Activated B cell treated with CpG ODN at 0.5 μM for 24 hours (primary cell): ENCODE data around the gene PTEN. TPM values are rescaled to one million over a fixed set of nuclear protein-coding genes. Genes with fewer than 3 reads are reported as not detected.

Source experiments
- ATAC-seq: fragments of 200-7000 bp; cut with Tn5 transposase; one replicate; pipeline ENCODE4 v1.10.0; 2021; ENCODE audit warnings: low read depth, mild to moderate bottlenecking, moderate library complexity
- CTCF ChIA-PET: fragments of 350-600 bp; sonication (Branson Sonifier 250); formaldehyde crosslinking; loops from one replicate; lab custom pipeline; 2021; ENCODE audit warnings: antibody characterized with exemption; lab: Charles Lee
- POLR2A ChIA-PET: fragments of 350-600 bp; sonication (Branson Sonifier 250); formaldehyde crosslinking; loops from one replicate; lab custom pipeline; 2021; ENCODE audit warnings: antibody characterized with exemption; lab: Charles Lee
- DNase-seq: peaks from one replicate; pipeline ENCODE4 v3.0.0; 2022
- H3K27ac Mint-ChIP-seq: one replicate; pipeline ENCODE4 v1.8.0; 2020; ENCODE audit warnings: mixed read lengths
- H3K27me3 Mint-ChIP-seq: one replicate; pipeline ENCODE4 v1.8.0; 2021; ENCODE audit warnings: mixed read lengths
- H3K36me3 Mint-ChIP-seq: one replicate; pipeline ENCODE4 v1.8.0; 2021; ENCODE audit warnings: low read depth, mixed read lengths
- H3K4me1 Mint-ChIP-seq: one replicate; pipeline ENCODE4 v1.8.0; 2021; ENCODE audit warnings: mixed read lengths
- H3K4me3 Mint-ChIP-seq: one replicate; pipeline ENCODE4 v1.8.0; 2020; ENCODE audit warnings: mild to moderate bottlenecking, mixed read lengths
- H3K9me3 Mint-ChIP-seq: one replicate; pipeline ENCODE4 v1.8.0; 2020; ENCODE audit warnings: mixed read lengths
- intact Hi-C: fragments of 100-400 bp; cut with micrococcal nuclease; formaldehyde crosslinking; loops from one replicate; pipeline ENCODE4 v1.15.1; 2024
- total RNA-seq: library from RNA; stranded (reverse); gene quantifications from 2 replicates; pipeline ENCODE4 v1.2.3, GENCODE V29; 2022
- TF ChIP-seq, protein P1 (sequence below): fragments of 200-600 bp; IDR thresholded peaks from one replicate; pipeline ENCODE4 v1.8.0; 2022; ENCODE audit warnings: antibody characterized with exemption, mild to moderate bottlenecking

Gene PTEN
- total RNA-seq, 1 donor from 2014 or later: 227 TPM

DNA sequence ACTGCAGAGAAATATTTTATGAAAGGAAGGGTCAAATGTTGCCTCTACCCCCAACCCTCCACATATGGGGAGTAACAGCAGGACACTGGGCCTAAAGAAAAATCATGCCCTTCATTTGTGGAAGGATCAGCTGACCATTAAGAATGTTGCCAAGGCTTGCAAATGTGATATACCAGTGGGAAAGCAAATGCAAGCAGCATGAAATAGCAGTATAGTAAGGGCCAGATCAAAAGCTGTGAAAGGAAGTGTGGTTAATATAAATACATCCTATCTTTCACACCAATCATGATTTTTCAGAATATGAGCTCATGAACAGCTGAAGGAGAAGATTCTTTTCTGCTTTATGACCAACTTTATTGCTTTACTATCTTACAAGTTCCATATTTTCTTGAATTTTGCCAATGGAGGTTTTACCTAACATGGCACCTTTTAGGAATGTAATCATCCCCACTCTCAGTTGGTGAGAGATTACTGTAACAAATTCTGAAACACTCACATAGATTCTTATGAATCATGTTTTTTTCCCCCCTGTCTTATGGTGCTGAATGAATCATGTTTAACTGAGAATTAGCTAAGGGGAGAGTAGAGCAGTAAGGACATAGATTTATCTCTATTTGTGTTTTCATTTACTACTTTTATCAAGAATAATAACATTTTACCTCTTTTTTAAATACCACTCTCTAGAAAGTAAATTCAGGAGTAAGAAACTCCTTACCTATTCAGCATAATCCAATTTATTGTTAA, 33.3 kb upstream of the PTEN start:
- no peaks in the 10 kb centered on the region for H3K36me3 Mint-ChIP-seq
- intact Hi-C loops: no loop called here
- TF ChIP-seq, protein P1, sequence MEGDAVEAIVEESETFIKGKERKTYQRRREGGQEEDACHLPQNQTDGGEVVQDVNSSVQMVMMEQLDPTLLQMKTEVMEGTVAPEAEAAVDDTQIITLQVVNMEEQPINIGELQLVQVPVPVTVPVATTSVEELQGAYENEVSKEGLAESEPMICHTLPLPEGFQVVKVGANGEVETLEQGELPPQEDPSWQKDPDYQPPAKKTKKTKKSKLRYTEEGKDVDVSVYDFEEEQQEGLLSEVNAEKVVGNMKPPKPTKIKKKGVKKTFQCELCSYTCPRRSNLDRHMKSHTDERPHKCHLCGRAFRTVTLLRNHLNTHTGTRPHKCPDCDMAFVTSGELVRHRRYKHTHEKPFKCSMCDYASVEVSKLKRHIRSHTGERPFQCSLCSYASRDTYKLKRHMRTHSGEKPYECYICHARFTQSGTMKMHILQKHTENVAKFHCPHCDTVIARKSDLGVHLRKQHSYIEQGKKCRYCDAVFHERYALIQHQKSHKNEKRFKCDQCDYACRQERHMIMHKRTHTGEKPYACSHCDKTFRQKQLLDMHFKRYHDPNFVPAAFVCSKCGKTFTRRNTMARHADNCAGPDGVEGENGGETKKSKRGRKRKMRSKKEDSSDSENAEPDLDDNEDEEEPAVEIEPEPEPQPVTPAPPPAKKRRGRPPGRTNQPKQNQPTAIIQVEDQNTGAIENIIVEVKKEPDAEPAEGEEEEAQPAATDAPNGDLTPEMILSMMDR: no peak
- H3K9me3 Mint-ChIP-seq: no peaks in the 10 kb centered on the region
- H3K27me3 Mint-ChIP-seq: no peaks in the 10 kb centered on the region
- H3K4me1 Mint-ChIP-seq: no peaks in the 10 kb centered on the region
- POLR2A ChIA-PET: no interaction called here
- DNase-seq: no peak
- no peak for ATAC-seq
- no peak overlapping the region for H3K4me3 Mint-ChIP-seq
- CTCF ChIA-PET: no interaction called here
- no peak overlapping the region for H3K27ac Mint-ChIP-seq

DNA sequence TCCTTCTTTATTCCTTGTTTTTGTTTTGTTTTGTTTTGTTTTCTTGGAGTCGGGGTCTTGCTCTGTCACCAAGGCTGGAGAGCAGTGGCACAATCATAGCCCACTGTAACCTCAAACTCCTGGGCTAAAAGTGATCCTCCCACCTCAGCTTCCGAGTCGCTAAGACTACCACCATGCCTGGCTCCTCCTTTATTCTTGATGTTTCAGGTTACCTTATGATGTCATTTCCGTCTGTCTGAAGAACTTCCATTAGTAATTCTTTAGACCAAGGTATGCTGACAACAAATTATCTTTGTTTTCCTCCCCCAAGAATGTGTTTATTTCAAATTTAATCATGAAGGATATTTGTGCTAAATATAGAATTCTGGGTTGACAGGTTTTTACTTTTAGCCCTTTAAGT, 27.3 kb upstream of the PTEN start:
- peaks cover 1% of the 10 kb centered on the region for H3K27me3 Mint-ChIP-seq
- TF ChIP-seq, protein P1: no peak
- no peak overlapping the region for H3K4me3 Mint-ChIP-seq
- no peaks in the 10 kb centered on the region for H3K9me3 Mint-ChIP-seq
- ATAC-seq: no peak
- peaks cover 9% of the 10 kb centered on the region for H3K4me1 Mint-ChIP-seq
- H3K27ac Mint-ChIP-seq: no peak overlapping the region
- no peak for DNase-seq
- no peaks in the 10 kb centered on the region for H3K36me3 Mint-ChIP-seq
- ChIA-PET POLR2A (no interaction called here), CTCF (no interaction called here)
- intact Hi-C loops: no loop called here

DNA sequence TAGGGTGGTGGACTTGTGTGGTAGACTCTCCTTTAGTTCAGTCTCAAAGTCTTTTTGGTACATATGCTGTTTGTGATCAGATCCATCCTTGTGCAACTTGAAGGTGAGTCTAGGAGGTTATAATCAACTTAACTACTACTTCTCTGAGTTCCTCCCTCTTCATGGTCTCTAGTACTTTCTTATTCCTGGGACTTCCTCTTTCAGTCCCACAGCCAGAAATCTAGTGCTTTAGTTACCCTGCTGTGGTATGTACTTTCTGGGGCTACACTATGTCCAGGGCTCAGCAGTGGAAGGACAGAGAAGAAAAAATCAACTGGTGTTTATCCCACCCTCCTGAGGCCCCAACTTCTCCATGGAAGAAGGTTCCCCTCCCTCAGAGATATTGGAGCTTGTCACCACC, 26.0 kb upstream of the PTEN start:
- ATAC-seq (peak; percentile 52), DNase-seq (no peak)
- intact Hi-C loops: no loop called here
- H3K36me3 Mint-ChIP-seq: no peaks in the 10 kb centered on the region
- POLR2A ChIA-PET: no interaction called here
- peaks cover 9% of the 10 kb centered on the region for H3K4me1 Mint-ChIP-seq
- no peak overlapping the region for H3K4me3 Mint-ChIP-seq
- H3K9me3 Mint-ChIP-seq: no peaks in the 10 kb centered on the region
- no peak overlapping the region for H3K27ac Mint-ChIP-seq
- H3K27me3 Mint-ChIP-seq: peaks cover 1% of the 10 kb centered on the region
- TF ChIP-seq, protein P1: no peak
- CTCF ChIA-PET: no interaction called here

DNA sequence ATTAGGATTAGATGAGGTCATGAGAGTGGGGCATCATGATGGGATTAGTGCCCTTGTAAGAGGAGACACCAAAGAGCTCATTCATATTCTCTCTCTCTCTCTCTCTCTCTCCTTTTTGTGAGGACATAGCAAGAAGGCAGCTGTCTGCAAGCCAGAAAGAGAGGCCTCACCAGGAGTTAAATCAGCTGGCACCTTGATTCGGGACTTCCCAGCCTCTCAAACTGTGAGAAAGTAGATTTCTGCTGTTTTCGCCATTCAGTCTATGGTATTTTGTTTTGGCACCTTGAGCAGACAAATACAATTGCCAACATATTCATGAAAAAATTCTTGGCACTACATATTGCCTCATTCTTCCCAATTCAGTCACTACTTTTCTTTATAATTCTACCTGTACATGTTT, 24.8 kb upstream of the PTEN start:
- DNase-seq: no peak
- H3K9me3 Mint-ChIP-seq: no peaks in the 10 kb centered on the region
- H3K36me3 Mint-ChIP-seq: no peaks in the 10 kb centered on the region
- TF ChIP-seq, protein P1: no peak
- no peak overlapping the region for H3K27ac Mint-ChIP-seq
- H3K4me3 Mint-ChIP-seq: no peak overlapping the region
- intact Hi-C loops: no loop called here
- CTCF ChIA-PET: no interaction called here
- peaks cover 9% of the 10 kb centered on the region for H3K4me1 Mint-ChIP-seq
- ATAC-seq: no peak
- H3K27me3 Mint-ChIP-seq: peaks cover 1% of the 10 kb centered on the region
- POLR2A ChIA-PET: no interaction called here

DNA sequence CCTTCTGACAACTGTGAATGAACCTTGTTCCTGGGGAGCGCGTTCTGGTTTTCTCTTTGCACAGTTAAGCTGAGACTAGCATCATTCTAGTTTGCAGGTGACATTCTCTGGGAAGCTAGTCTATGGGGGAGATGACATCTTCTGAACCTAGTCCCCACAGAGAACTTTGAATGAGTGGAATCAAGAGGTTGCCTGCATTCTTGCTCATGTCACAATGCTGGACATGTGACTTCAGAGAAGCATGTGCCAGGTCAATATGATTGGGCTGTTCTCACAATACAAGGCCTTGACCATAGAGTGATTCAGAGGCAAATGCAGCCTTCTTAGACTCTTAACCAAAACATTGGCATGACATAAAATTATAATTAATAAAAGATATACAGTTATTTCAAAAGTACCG, 22.2 kb upstream of the PTEN start:
- ChIA-PET POLR2A (no interaction called here), CTCF (interaction anchor here (1.2 kb wide), 1 partner anchor 10 kb away, joined by 3 read pairs; no protein-coding TSS in a partner anchor)
- TF ChIP-seq, protein P1: no peak
- Mint-ChIP-seq H3K36me3 (no peaks in the 10 kb centered on the region), H3K9me3 (no peaks in the 10 kb centered on the region), H3K27ac (no peak overlapping the region), H3K27me3 (peaks cover 1% of the 10 kb centered on the region), H3K4me3 (no peak overlapping the region), H3K4me1 (peaks cover 9% of the 10 kb centered on the region)
- no peak for DNase-seq
- no peak for ATAC-seq
- intact Hi-C loops: no loop called here
